A673 (cell line): Measurements from ENCODE around the gene TEP1. TPM values are rescaled to one million over a fixed set of nuclear protein-coding genes. Genes with fewer than 3 reads are reported as not detected.
"Not testable (repeated sequence)": the region's sequence is repeated elsewhere in the genome, so short reads cannot be mapped to it uniquely, and the experiment has no call there.

ENCODE experiments used
- BruUV-seq: library from RNA; stranded (reverse); fragments of 400-500 nt; replicated peaks from 2 replicates; lab custom pipeline; 2021; lab: Mats Ljungman, UMichigan
- CTCF ChIA-PET: fragments of 300-600 bp; sonication (Branson Sonifier 250); formaldehyde crosslinking; loops from one replicate; lab custom pipeline; 2022; ENCODE audit warnings: antibody characterized with exemption; lab: Charles Lee
- POLR2A ChIA-PET: fragments of 300-600 bp; sonication (Branson Sonifier 250); formaldehyde crosslinking; loops from one replicate; lab custom pipeline; 2022; ENCODE audit warnings: antibody characterized with exemption; ENCODE audit not compliant: low non-redundant PET; lab: Charles Lee
- DNase-seq: peaks from one replicate; pipeline ENCODE4 v3.0.0-alpha.2; 2015; ENCODE audit warnings: low spot score
- H3K27ac ChIP-seq: fragments of 200-600 bp; sonication (generic); 2 replicates; pipeline ENCODE4 v1.5.1; 2016; ENCODE audit warnings: mixed run types, low read depth, mild to moderate bottlenecking, mixed read lengths, antibody characterized with exemption, low read length; ENCODE audit not compliant: poor library complexity, severe bottlenecking
- H3K27me3 ChIP-seq: fragments of 200-600 bp; sonication (generic); replicated peaks from 2 replicates; pipeline ENCODE4 v1.6.1; 2017; ENCODE audit warnings: mixed run types, low read depth, mild to moderate bottlenecking, mixed read lengths, antibody characterized with exemption, low read length; ENCODE audit not compliant: insufficient read depth, poor library complexity
- H3K36me3 ChIP-seq: fragments of 200-600 bp; sonication (generic); 2 replicates; pipeline ENCODE4 v1.6.1; 2016; ENCODE audit warnings: mixed run types, mild to moderate bottlenecking, mixed read lengths, antibody characterized with exemption, low read length; ENCODE audit not compliant: insufficient read depth, poor library complexity, severe bottlenecking
- H3K4me1 ChIP-seq: fragments of 200-600 bp; sonication (generic); 2 replicates; pipeline ENCODE4 v1.6.1; 2017; ENCODE audit warnings: mixed run types, mild to moderate bottlenecking, mixed read lengths, antibody characterized with exemption, low read length; ENCODE audit not compliant: insufficient read depth, poor library complexity, severe bottlenecking
- H3K4me3 ChIP-seq: fragments of 200-600 bp; sonication (generic); 2 replicates; pipeline ENCODE4 v1.5.1; 2016; ENCODE audit warnings: low read depth, mixed run types, mild to moderate bottlenecking, mixed read lengths, low read length; ENCODE audit not compliant: poor library complexity, severe bottlenecking
- H3K9me3 ChIP-seq: fragments of 200-600 bp; sonication (generic); 2 replicates; pipeline ENCODE4 v1.6.1; 2016; ENCODE audit warnings: mixed run types, low read depth, mild to moderate bottlenecking, mixed read lengths, antibody characterized with exemption, low read length; ENCODE audit not compliant: poor library complexity, severe bottlenecking
- CTCF ChIP-seq: fragments of 300-800, 200-600 bp; sonication (generic); conservative IDR thresholded peaks from 2 replicates; pipeline ENCODE4 v1.5.1; 2017; ENCODE audit warnings: low read depth, mild to moderate bottlenecking, antibody characterized with exemption, low read length, moderate library complexity, mixed read lengths
- EZH2 ChIP-seq: fragments of 200-600 bp; sonication (generic); IDR thresholded peaks from 2 replicates; pipeline ENCODE4 v1.6.1; 2017; ENCODE audit warnings: borderline replicate concordance, low read depth, mild to moderate bottlenecking, mixed read lengths, antibody characterized with exemption, low read length; ENCODE audit not compliant: poor library complexity, severe bottlenecking
- intact Hi-C: fragments of 100-400 bp; cut with micrococcal nuclease; formaldehyde crosslinking; loops from one replicate; pipeline ENCODE4 v1.10.0; 2022; ENCODE audit not compliant: unreplicated experiment
- total RNA-seq: library from RNA; stranded (reverse); gene quantifications from 2 replicates; pipeline ENCODE4 v1.2.3, GENCODE V29; 2021

TEP1 gene
- total RNA-seq, 1 experiment from 2014 or later, result 12.3 TPM

- ChIA-PET POLR2A (no interaction called here), CTCF (no interaction called here)
- BruUV-seq, result no TSS peak
- H3K9me3 ChIP-seq, result no peaks in the 10 kb centered on the region
- no peaks in the 10 kb centered on the region for H3K27me3 ChIP-seq
- TF ChIP-seq CTCF, result no peak
- DNase-seq, result no peak
- peaks cover 32% of the 10 kb centered on the region for H3K36me3 ChIP-seq
- H3K4me3 ChIP-seq, result no peak overlapping the region
- H3K4me1 ChIP-seq, result no peaks in the 10 kb centered on the region
- intact Hi-C loops, result no loop called here
- no peak overlapping the region for H3K27ac ChIP-seq
Measured at GRCh38 chr14:20375471-20375870, 37.8 kb downstream of the TEP1 start.

GRCh38 chr14:20372796-20373195 is 40.5 kb downstream of the TEP1 start:
- H3K36me3 ChIP-seq, result peaks cover 24% of the 10 kb centered on the region
- no peak for TF ChIP-seq CTCF
- TF ChIP-seq EZH2, result no peak
- H3K27me3 ChIP-seq, result no peaks in the 10 kb centered on the region
- no peak overlapping the region for H3K4me3 ChIP-seq
- no peak overlapping the region for H3K27ac ChIP-seq
- H3K9me3 ChIP-seq, result no peaks in the 10 kb centered on the region
- intact Hi-C loops, result no loop called here
- ChIA-PET CTCF (no interaction called here), POLR2A (no interaction called here)
- no peak for DNase-seq
- no peaks in the 10 kb centered on the region for H3K4me1 ChIP-seq
- no TSS peak for BruUV-seq

- ChIA-PET POLR2A (no interaction called here), CTCF (no interaction called here)
- H3K4me1 ChIP-seq, result no peaks in the 10 kb centered on the region
- intact Hi-C loops, result no loop called here
- DNase-seq, result no peak
- peaks cover 6% of the 10 kb centered on the region for H3K36me3 ChIP-seq
- H3K4me3 ChIP-seq, result no peak overlapping the region
- BruUV-seq, result no TSS peak
- H3K9me3 ChIP-seq, result no peaks in the 10 kb centered on the region
- H3K27me3 ChIP-seq, result no peaks in the 10 kb centered on the region
- TF ChIP-seq EZH2 (no peak), CTCF (no peak)
- no peak overlapping the region for H3K27ac ChIP-seq
Measured at GRCh38 chr14:20365928-20366327, 47.4 kb downstream of the TEP1 start.

GRCh38 chr14:20358474-20358873 is 54.8 kb downstream of the TEP1 start:
- H3K36me3 ChIP-seq, result peaks cover 59% of the 10 kb centered on the region
- intact Hi-C loops, BruUV-seq: not testable (repeated sequence)

More at GRCh38 chr14:20358474-20358873, 54.8 kb downstream of the TEP1 start:
- H3K9me3 ChIP-seq, H3K4me1 ChIP-seq, DNase-seq, H3K27me3 ChIP-seq, H3K27ac ChIP-seq, POLR2A ChIA-PET, H3K4me3 ChIP-seq, CTCF ChIA-PET: not testable (repeated sequence)
